Keratinocyte (primary cell): Measurements from ENCODE around the gene UBA6. TPM values are rescaled to one million over a fixed set of nuclear protein-coding genes. Genes with fewer than 3 reads are reported as not detected.

Source experiments
- DNase-seq: peaks from one replicate; pipeline ENCODE4 v3.0.0-alpha.2; 2011; ENCODE audit warnings: low read depth, missing footprints, low spot score
- FAIRE-seq: peaks from 2 replicates; lab custom pipeline; 2011; peaks lifted over from hg19 to GRCh38; lab: Jason Lieb, UNC
- H2AFZ ChIP-seq: 2 replicates; pipeline ENCODE4 v1.6.0; 2012; ENCODE audit warnings: low read length, control low read depth, inconsistent platforms; ENCODE audit not compliant: control insufficient read depth
- H3K27ac ChIP-seq: 2 replicates; pipeline ENCODE4 v1.5.1; 2011; ENCODE audit warnings: low read length; ENCODE audit not compliant: control insufficient read depth, insufficient read depth
- H3K27me3 ChIP-seq: 3 replicates; pipeline ENCODE4 v1.6.0; 2011; ENCODE audit warnings: low read length; ENCODE audit not compliant: control insufficient read depth, insufficient read depth; ENCODE audit errors: extremely low read depth
- H3K36me3 ChIP-seq, 2 experiments: 2 replicates in 1 of 2; 3 replicates in 1 of 2; pipeline ENCODE4 v1.5.1; 2011; ENCODE audit warnings: low read length in 2 of 2, mild to moderate bottlenecking in 1 of 2; ENCODE audit not compliant: control insufficient read depth in 2 of 2, insufficient read depth in 2 of 2; ENCODE audit errors: extremely low read depth in 1 of 2
- H3K4me1 ChIP-seq: 3 replicates; pipeline ENCODE4 v1.5.1; 2011; ENCODE audit warnings: low read length; ENCODE audit not compliant: control insufficient read depth, insufficient read depth; ENCODE audit errors: extremely low read depth
- H3K4me2 ChIP-seq: 3 replicates; pipeline ENCODE4 v1.6.0; 2011; ENCODE audit warnings: low read depth, low read length; ENCODE audit not compliant: control insufficient read depth, insufficient read depth; ENCODE audit errors: extremely low read depth
- H3K4me3 ChIP-seq, 3 experiments: fragments of 200-600 bp in 1 of 3; sonication (generic) in 1 of 3; 2 replicates in 2 of 3; 3 replicates in 1 of 3; pipeline ENCODE4 v1.5.1; 2011 to 2016; ENCODE audit warnings: low read length in 3 of 3, mild to moderate bottlenecking in 3 of 3, control low read depth in 2 of 3, inconsistent platforms in 1 of 3, low read depth in 1 of 3, mixed read lengths in 1 of 3, mixed run types in 1 of 3, moderate library complexity in 1 of 3; ENCODE audit not compliant: control insufficient read depth in 2 of 3, insufficient read depth in 2 of 3; ENCODE audit errors: extremely low read depth in 1 of 3
- H3K79me2 ChIP-seq: 2 replicates; pipeline ENCODE4 v1.6.0; 2012; ENCODE audit warnings: low read length; ENCODE audit not compliant: control insufficient read depth, insufficient read depth
- H3K9ac ChIP-seq: 3 replicates; pipeline ENCODE4 v1.6.0; 2011; ENCODE audit warnings: low read length; ENCODE audit not compliant: control insufficient read depth, insufficient read depth; ENCODE audit errors: extremely low read depth
- H3K9me1 ChIP-seq: 3 replicates; pipeline ENCODE4 v1.6.0; 2011; ENCODE audit warnings: low read length; ENCODE audit not compliant: control insufficient read depth, insufficient read depth; ENCODE audit errors: extremely low read depth
- H3K9me3 ChIP-seq: 2 replicates; pipeline ENCODE4 v1.5.1; 2012; ENCODE audit warnings: low read depth, low read length; ENCODE audit not compliant: control insufficient read depth
- H4K20me1 ChIP-seq: 3 replicates; pipeline ENCODE4 v1.6.0; 2011; ENCODE audit warnings: low read length; ENCODE audit not compliant: control insufficient read depth, insufficient read depth; ENCODE audit errors: extremely low read depth
- CTCF ChIP-seq, 3 experiments: IDR thresholded peaks in 1 of 3; conservative IDR thresholded peaks in 1 of 3; optimal IDR thresholded peaks in 1 of 3; 2 replicates in 2 of 3; 3 replicates in 1 of 3; pipeline versions ENCODE3 to v1.5.1; 2011; ENCODE audit warnings: low read length in 3 of 3, mild to moderate bottlenecking in 3 of 3, moderate library complexity in 2 of 3, control low read depth in 1 of 3, inconsistent platforms in 1 of 3; ENCODE audit not compliant: insufficient read depth in 2 of 3; ENCODE audit errors: extremely low read depth in 1 of 3
- EZH2 ChIP-seq: IDR thresholded peaks from one replicate; pipeline ENCODE4 v1.6.1; 2012; ENCODE audit warnings: inconsistent platforms, mild to moderate bottlenecking, low read length, moderate library complexity
- dilution Hi-C: fragments of 300-500 bp; cut with MboI; formaldehyde crosslinking; loops from one replicate; pipeline ENCODE4 v1.7.0; 2020; ENCODE audit warnings: low sequenced_read_pairs; ENCODE audit not compliant: extremely low pct_ligation_motif_present
- polyA minus RNA-seq, 3 experiments: library from RNA; depleted of rRNA, polyadenylated mRNA; stranded (reverse); fragments of >200 nt; gene quantifications; 1 replicate in 1 of 3; 2 replicates in 1 of 3; 3 replicates in 1 of 3; pipeline ENCODE4 v1.2.3, GENCODE V29; 2011
- polyA plus RNA-seq, 5 experiments: library from polyadenylated mRNA; depleted of rRNA in 3 of 5; stranded (reverse) in 3 of 5; stranded (forward) in 1 of 5; unstranded in 1 of 5; fragments of >200 nt; gene quantifications; 1 replicate in 1 of 5; 2 replicates in 3 of 5; 3 replicates in 1 of 5; pipeline versions ENCODE4 v1.2.1 to v1.2.3, GENCODE V29; 2011 to 2012; ENCODE audit warnings: missing spikeins in 2 of 5, low read depth in 1 of 5, low replicate concordance in 1 of 5

UBA6 gene
- polyA plus RNA-seq (142 to 250 TPM (median 221 TPM) in 3 replicates), polyA minus RNA-seq (50.0 to 680 TPM (median 278 TPM) in 3 replicates)
- polyA plus RNA-seq (2011; ENCODE audit: low read depth) = 23.3 TPM
- 121 and 215 TPM in 2 replicates for polyA plus RNA-seq (2011; cell fraction: cytosol; rRNA removed)
- polyA plus RNA-seq (2011; cell fraction: nucleus; rRNA removed) = 251 and 367 TPM in 2 replicates
- polyA plus RNA-seq (2012; ENCODE audit: low replicate concordance) = 23.6 and 108 TPM in 2 replicates
- polyA minus RNA-seq (2011; cell fraction: cytosol; rRNA and poly(A)+ RNA removed) = 155 TPM
- polyA minus RNA-seq (2011; cell fraction: nucleus; rRNA and poly(A)+ RNA removed) = 208 and 450 TPM in 2 replicates

DNA sequence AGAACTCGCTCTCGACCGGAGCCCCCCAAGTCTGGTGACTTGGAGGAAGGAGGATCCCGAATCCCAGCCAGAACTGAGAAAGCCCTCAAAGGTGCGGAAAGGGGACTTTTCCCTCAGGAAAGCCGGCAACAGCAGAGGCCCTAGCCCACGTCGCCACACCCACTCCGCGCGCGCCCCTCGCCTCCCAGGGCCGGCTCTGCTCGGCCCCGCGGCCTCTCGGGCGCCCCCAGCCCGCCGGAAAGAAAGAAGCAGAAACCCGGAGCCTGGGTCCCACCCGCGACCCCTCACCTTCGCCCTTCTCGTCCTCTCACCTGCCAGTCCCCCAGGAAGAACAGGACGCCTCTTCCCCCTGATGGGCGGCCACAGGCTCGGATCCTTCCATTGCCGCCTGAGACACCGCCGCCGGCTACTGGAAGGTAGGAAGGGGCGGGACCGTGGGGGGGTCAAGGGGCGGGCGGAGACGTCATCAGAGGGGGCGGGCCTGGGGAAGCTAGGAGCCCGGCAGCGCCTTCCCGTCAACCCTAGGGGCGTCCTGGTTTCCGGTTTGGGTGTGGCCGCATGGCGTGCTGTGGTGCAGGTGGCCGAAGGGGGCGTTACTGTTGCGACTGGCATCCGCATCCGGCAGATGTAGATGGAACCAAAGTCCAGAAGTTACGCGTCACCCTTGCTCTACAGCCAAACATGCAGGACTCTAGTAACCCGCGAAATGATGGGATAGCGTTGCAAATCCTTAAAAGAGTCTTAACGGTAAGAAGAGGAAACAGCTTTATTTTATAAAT, at the start of gene UBA6:
Gene UBA6 (minus strand): TSS at position 418 of the 779 bp plus-strand sequence. CDS start 36 bp downstream, at position 382.
- H3K4me2 ChIP-seq = peak within 1 kb of the TSS; percentile 94
- dilution Hi-C loops = no loop called here
- TF ChIP-seq EZH2 (no peak), CTCF (optimal IDR thresholded peaks at IDR 0.05 in 1 of 3, IDR thresholded peaks at IDR 0.05 in 1 of 3, conservative IDR thresholded peaks at IDR 0.05 in 1 of 3; ENCODE audit: extremely low read depth in 1 of 3, insufficient read depth in 2 of 3, low read length in 3 of 3) (peak in 2 of 3 experiments; percentile 39 to 52)
- H3K9me1 ChIP-seq = no peaks in the 10 kb centered on the region
- peaks cover 96% of the 10 kb centered on the region for H3K79me2 ChIP-seq
- FAIRE-seq (peak; percentile 76), DNase-seq (peak; percentile 71)
- H2AFZ ChIP-seq = peak within 1 kb of the TSS; percentile 58
- H3K4me1 ChIP-seq = peaks cover 25% of the 10 kb centered on the region
- H3K27ac ChIP-seq = peak within 1 kb of the TSS; percentile 99
- H3K36me3 ChIP-seq = peaks cover 0 to 8% of the 10 kb centered on the region in 2 experiments
- H3K9ac ChIP-seq = peak within 1 kb of the TSS; percentile 99
- no peaks in the 10 kb centered on the region for H3K27me3 ChIP-seq
- no peaks in the 10 kb centered on the region for H3K9me3 ChIP-seq
- H3K4me3 ChIP-seq = peak within 1 kb of the TSS; percentile 65 to 99 (median 93)
- no peaks in the 10 kb centered on the region for H4K20me1 ChIP-seq

GRCh38 chr4:67750691-67751090, 49.7 kb upstream of the UBA6 start:
- H3K36me3 ChIP-seq = no peaks in the 10 kb centered on the region
- H3K9me1 ChIP-seq = peaks cover 3% of the 10 kb centered on the region
- dilution Hi-C loops = no loop called here
- H3K4me1 ChIP-seq = peaks cover 30% of the 10 kb centered on the region
- FAIRE-seq = peak; percentile 29
- H3K9me3 ChIP-seq = no peaks in the 10 kb centered on the region
- peak overlapping the region; percentile 47 for H2AFZ ChIP-seq
- peak overlapping the region; percentile 23 for H3K4me2 ChIP-seq
- H4K20me1 ChIP-seq = no peaks in the 10 kb centered on the region
- H3K4me3 ChIP-seq = no peak overlapping the region
- no peaks in the 10 kb centered on the region for H3K79me2 ChIP-seq
- peak overlapping the region; percentile 24 for H3K9ac ChIP-seq
- TF ChIP-seq CTCF (optimal IDR thresholded peaks at IDR 0.05 in 1 of 3, IDR thresholded peaks at IDR 0.05 in 1 of 3, conservative IDR thresholded peaks at IDR 0.05 in 1 of 3; ENCODE audit: extremely low read depth in 1 of 3, insufficient read depth in 2 of 3, low read length in 3 of 3) = no peak
- no peak for TF ChIP-seq EZH2
- H3K27me3 ChIP-seq = no peaks in the 10 kb centered on the region
- no peak for DNase-seq
- H3K27ac ChIP-seq = peak overlapping the region; percentile 71
